GM23338 (cell line): Measurements from ENCODE around the gene ATP10A. TPM values are rescaled to one million over a fixed set of nuclear protein-coding genes. Genes with fewer than 3 reads are reported as not detected.

Experiments used
- EZH2phosphoT487 ChIP-seq: fragments of 200-600 bp; sonication (generic); IDR thresholded peaks from one replicate; pipeline ENCODE4 v1.8.1; 2018; ENCODE audit warnings: antibody characterized with exemption; ENCODE audit not compliant: unreplicated experiment
- POLR2AphosphoS5 ChIP-seq: IDR thresholded peaks from 2 replicates; pipeline ENCODE4 v1.6.1; 2016; ENCODE audit warnings: antibody characterized with exemption, low read depth
- polyA plus RNA-seq: library from polyadenylated mRNA; unstranded; fragments of >200 nt; fragmentation: Nextera tagmentation; extraction: Ambion mirVana; gene quantifications from 2 replicates; pipeline ENCODE4 v1.2.1, GENCODE V29; 2016
- total RNA-seq: library from RNA; depleted of rRNA; stranded (reverse); fragments of >200 nt; shearing (Covaris generic); gene quantifications from 2 replicates; pipeline ENCODE4 v1.2.3, GENCODE V29; 2014
- TF ChIP-seq, protein P1 (sequence below): fragments of 250-450 bp; sonication (Bioruptor Pico); IDR thresholded peaks from 2 replicates; pipeline ENCODE4 v1.5.0; 2020; ENCODE audit warnings: mild to moderate bottlenecking, moderate library complexity
- TF ChIP-seq, protein P2 (sequence below): IDR thresholded peaks from 2 replicates; pipeline ENCODE4 v1.6.1; 2016; ENCODE audit warnings: antibody characterized with exemption
- TF ChIP-seq, protein P3 (sequence below): IDR thresholded peaks from one replicate; pipeline ENCODE4 v1.6.1; 2018; ENCODE audit warnings: antibody characterized with exemption; ENCODE audit not compliant: unreplicated experiment

ATP10A gene
- total and polyA plus RNA-seq, 2 experiments from 2014 or later, result 0.36 to 5.6 TPM

DNA sequence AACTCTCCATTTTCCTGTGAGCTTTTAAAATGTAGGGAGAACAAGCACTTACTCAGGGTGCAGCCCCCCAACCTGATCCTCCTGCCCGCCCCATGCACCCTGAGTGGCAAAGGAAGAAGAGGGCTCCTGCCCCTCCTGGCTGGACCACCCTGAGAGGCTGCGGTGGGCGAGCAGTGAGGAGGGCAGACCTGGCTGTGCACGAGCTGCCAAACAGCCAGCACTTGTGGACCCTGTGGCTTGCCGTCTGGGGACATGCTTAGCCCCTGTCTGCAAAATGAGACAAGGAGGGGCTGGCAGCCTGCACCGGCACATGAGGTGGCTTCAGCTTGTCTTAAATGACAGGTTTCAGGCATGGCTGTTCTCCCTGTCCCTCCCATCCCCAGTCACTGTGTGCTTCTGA, 18.6 kb downstream of the ATP10A start (continued):
- TF ChIP-seq, protein P1, sequence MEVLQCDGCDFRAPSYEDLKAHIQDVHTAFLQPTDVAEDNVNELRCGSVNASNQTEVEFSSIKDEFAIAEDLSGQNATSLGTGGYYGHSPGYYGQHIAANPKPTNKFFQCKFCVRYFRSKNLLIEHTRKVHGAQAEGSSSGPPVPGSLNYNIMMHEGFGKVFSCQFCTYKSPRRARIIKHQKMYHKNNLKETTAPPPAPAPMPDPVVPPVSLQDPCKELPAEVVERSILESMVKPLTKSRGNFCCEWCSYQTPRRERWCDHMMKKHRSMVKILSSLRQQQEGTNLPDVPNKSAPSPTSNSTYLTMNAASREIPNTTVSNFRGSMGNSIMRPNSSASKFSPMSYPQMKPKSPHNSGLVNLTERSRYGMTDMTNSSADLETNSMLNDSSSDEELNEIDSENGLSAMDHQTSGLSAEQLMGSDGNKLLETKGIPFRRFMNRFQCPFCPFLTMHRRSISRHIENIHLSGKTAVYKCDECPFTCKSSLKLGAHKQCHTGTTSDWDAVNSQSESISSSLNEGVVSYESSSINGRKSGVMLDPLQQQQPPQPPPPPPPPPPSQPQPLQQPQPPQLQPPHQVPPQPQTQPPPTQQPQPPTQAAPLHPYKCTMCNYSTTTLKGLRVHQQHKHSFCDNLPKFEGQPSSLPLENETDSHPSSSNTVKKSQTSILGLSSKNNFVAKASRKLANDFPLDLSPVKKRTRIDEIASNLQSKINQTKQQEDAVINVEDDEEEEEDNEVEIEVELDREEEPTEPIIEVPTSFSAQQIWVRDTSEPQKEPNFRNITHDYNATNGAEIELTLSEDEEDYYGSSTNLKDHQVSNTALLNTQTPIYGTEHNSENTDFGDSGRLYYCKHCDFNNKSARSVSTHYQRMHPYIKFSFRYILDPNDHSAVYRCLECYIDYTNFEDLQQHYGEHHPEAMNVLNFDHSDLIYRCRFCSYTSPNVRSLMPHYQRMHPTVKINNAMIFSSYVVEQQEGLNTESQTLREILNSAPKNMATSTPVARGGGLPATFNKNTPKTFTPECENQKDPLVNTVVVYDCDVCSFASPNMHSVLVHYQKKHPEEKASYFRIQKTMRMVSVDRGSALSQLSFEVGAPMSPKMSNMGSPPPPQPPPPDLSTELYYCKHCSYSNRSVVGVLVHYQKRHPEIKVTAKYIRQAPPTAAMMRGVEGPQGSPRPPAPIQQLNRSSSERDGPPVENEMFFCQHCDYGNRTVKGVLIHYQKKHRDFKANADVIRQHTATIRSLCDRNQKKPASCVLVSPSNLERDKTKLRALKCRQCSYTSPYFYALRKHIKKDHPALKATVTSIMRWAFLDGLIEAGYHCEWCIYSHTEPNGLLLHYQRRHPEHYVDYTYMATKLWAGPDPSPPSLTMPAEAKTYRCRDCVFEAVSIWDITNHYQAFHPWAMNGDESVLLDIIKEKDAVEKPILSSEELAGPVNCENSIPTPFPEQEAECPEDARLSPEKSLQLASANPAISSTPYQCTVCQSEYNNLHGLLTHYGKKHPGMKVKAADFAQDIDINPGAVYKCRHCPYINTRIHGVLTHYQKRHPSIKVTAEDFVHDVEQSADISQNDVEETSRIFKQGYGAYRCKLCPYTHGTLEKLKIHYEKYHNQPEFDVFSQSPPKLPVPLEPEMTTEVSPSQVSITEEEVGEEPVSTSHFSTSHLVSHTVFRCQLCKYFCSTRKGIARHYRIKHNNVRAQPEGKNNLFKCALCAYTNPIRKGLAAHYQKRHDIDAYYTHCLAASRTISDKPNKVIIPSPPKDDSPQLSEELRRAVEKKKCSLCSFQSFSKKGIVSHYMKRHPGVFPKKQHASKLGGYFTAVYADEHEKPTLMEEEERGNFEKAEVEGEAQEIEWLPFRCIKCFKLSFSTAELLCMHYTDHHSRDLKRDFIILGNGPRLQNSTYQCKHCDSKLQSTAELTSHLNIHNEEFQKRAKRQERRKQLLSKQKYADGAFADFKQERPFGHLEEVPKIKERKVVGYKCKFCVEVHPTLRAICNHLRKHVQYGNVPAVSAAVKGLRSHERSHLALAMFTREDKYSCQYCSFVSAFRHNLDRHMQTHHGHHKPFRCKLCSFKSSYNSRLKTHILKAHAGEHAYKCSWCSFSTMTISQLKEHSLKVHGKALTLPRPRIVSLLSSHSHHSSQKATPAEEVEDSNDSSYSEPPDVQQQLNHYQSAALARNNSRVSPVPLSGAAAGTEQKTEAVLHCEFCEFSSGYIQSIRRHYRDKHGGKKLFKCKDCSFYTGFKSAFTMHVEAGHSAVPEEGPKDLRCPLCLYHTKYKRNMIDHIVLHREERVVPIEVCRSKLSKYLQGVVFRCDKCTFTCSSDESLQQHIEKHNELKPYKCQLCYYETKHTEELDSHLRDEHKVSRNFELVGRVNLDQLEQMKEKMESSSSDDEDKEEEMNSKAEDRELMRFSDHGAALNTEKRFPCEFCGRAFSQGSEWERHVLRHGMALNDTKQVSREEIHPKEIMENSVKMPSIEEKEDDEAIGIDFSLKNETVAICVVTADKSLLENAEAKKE (CRISPR knock-in tag), result no peak
- TF ChIP-seq POLR2AphosphoS5 (no peak), EZH2phosphoT487 (no peak)
- TF ChIP-seq, protein P2, sequence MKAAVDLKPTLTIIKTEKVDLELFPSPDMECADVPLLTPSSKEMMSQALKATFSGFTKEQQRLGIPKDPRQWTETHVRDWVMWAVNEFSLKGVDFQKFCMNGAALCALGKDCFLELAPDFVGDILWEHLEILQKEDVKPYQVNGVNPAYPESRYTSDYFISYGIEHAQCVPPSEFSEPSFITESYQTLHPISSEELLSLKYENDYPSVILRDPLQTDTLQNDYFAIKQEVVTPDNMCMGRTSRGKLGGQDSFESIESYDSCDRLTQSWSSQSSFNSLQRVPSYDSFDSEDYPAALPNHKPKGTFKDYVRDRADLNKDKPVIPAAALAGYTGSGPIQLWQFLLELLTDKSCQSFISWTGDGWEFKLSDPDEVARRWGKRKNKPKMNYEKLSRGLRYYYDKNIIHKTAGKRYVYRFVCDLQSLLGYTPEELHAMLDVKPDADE, result no peak
- TF ChIP-seq, protein P3, sequence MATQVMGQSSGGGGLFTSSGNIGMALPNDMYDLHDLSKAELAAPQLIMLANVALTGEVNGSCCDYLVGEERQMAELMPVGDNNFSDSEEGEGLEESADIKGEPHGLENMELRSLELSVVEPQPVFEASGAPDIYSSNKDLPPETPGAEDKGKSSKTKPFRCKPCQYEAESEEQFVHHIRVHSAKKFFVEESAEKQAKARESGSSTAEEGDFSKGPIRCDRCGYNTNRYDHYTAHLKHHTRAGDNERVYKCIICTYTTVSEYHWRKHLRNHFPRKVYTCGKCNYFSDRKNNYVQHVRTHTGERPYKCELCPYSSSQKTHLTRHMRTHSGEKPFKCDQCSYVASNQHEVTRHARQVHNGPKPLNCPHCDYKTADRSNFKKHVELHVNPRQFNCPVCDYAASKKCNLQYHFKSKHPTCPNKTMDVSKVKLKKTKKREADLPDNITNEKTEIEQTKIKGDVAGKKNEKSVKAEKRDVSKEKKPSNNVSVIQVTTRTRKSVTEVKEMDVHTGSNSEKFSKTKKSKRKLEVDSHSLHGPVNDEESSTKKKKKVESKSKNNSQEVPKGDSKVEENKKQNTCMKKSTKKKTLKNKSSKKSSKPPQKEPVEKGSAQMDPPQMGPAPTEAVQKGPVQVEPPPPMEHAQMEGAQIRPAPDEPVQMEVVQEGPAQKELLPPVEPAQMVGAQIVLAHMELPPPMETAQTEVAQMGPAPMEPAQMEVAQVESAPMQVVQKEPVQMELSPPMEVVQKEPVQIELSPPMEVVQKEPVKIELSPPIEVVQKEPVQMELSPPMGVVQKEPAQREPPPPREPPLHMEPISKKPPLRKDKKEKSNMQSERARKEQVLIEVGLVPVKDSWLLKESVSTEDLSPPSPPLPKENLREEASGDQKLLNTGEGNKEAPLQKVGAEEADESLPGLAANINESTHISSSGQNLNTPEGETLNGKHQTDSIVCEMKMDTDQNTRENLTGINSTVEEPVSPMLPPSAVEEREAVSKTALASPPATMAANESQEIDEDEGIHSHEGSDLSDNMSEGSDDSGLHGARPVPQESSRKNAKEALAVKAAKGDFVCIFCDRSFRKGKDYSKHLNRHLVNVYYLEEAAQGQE, result no peak
